BJ (cell line): ENCODE results near the gene DDX3X. TPM values are rescaled to one million over a fixed set of nuclear protein-coding genes. Genes with fewer than 3 reads are reported as not detected.
"Not testable (repeated sequence)": the region's sequence is repeated elsewhere in the genome, so short reads cannot be mapped to it uniquely, and the experiment has no call there.

ENCODE experiments used
- CTCF ChIA-PET: fragments of 350-600 bp; formaldehyde crosslinking; extraction: SDS; loops from one replicate; lab custom pipeline; 2021; ENCODE audit warnings: antibody characterized with exemption, inconsistent platforms; lab: Yijun Ruan, JAX
- POLR2A ChIA-PET: fragments of 300-600 bp; sonication (Branson Sonifier 250); formaldehyde crosslinking; extraction: SDS; loops from one replicate; lab custom pipeline; 2021; ENCODE audit warnings: antibody characterized with exemption; lab: Charles Lee
- DNase-seq: peaks from one replicate; pipeline ENCODE4 v3.0.0-alpha.2; 2011; ENCODE audit warnings: low read depth
- H3K27me3 ChIP-seq: 2 replicates; pipeline ENCODE4 v1.6.0; 2011; ENCODE audit warnings: low read length; ENCODE audit not compliant: control insufficient read depth, insufficient read depth
- H3K36me3 ChIP-seq: 2 replicates; pipeline ENCODE4 v1.5.1; 2011; ENCODE audit warnings: low read length; ENCODE audit not compliant: control insufficient read depth, insufficient read depth
- H3K4me3 ChIP-seq: 2 replicates; pipeline ENCODE4 v1.5.1; 2011; ENCODE audit warnings: low read depth, mild to moderate bottlenecking, control low read depth, low read length
- polyA minus RNA-seq: library from RNA; depleted of rRNA, polyadenylated mRNA; stranded (reverse); fragments of >200 nt; gene quantifications from 2 replicates; pipeline ENCODE4 v1.2.3, GENCODE V29; 2011; rRNA and poly(A)+ RNA removed
- polyA plus RNA-seq: library from polyadenylated mRNA; depleted of rRNA; stranded (reverse); fragments of >200 nt; gene quantifications from 2 replicates; pipeline ENCODE4 v1.2.3, GENCODE V29; 2011; rRNA removed
- TF ChIP-seq, protein P1 (sequence below): IDR thresholded peaks from 2 replicates; pipeline ENCODE4 v1.5.1; 2011; ENCODE audit warnings: low read depth, mild to moderate bottlenecking, control low read depth, inconsistent platforms, low read length, moderate library complexity; ENCODE audit not compliant: insufficient read depth

DDX3X gene
- polyA plus RNA-seq: 76.2 and 89.3 TPM in 2 replicates
- 55.7 and 68.3 TPM in 2 replicates for polyA minus RNA-seq

DNA sequence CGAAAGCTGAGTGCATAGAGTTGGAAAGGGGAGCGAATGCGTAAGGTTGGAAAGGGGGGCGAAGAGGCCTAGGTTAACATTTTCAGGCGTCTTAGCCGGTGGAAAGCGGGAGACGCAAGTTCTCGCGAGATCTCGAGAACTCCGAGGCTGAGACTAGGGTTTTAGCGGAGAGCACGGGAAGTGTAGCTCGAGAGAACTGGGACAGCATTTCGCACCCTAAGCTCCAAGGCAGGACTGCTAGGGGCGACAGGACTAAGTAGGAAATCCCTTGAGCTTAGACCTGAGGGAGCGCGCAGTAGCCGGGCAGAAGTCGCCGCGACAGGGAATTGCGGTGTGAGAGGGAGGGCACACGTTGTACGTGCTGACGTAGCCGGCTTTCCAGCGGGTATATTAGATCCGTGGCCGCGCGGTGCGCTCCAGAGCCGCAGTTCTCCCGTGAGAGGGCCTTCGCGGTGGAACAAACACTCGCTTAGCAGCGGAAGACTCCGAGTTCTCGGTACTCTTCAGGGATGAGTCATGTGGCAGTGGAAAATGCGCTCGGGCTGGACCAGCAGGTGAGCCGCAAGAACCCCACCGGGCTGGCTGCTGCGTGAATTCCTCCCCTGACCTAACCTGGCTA, at the start of gene DDX3X:
Gene DDX3X (plus strand): TSS at position 419 of the 619 bp plus-strand sequence. CDS start 91 bp downstream, at position 510.
- TF ChIP-seq, protein P1, sequence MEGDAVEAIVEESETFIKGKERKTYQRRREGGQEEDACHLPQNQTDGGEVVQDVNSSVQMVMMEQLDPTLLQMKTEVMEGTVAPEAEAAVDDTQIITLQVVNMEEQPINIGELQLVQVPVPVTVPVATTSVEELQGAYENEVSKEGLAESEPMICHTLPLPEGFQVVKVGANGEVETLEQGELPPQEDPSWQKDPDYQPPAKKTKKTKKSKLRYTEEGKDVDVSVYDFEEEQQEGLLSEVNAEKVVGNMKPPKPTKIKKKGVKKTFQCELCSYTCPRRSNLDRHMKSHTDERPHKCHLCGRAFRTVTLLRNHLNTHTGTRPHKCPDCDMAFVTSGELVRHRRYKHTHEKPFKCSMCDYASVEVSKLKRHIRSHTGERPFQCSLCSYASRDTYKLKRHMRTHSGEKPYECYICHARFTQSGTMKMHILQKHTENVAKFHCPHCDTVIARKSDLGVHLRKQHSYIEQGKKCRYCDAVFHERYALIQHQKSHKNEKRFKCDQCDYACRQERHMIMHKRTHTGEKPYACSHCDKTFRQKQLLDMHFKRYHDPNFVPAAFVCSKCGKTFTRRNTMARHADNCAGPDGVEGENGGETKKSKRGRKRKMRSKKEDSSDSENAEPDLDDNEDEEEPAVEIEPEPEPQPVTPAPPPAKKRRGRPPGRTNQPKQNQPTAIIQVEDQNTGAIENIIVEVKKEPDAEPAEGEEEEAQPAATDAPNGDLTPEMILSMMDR: peak; percentile 18
- DNase-seq: peak; percentile 32
- Histone ChIP-seq H3K36me3 (no peaks in the 10 kb centered on the region), H3K4me3 (peak within 1 kb of the TSS; percentile 91), H3K27me3 (no peaks in the 10 kb centered on the region)
- ChIA-PET CTCF (interaction anchor here (0.6 kb wide), 1 partner anchor 175 kb away, joined by 3 read pairs; no protein-coding TSS in a partner anchor), POLR2A (interaction anchor here (0.6 to 0.7 kb wide), 2 partner anchors 17 to 1377 kb away, joined by 6 to 7 read pairs; no protein-coding TSS in a partner anchor)

DNA sequence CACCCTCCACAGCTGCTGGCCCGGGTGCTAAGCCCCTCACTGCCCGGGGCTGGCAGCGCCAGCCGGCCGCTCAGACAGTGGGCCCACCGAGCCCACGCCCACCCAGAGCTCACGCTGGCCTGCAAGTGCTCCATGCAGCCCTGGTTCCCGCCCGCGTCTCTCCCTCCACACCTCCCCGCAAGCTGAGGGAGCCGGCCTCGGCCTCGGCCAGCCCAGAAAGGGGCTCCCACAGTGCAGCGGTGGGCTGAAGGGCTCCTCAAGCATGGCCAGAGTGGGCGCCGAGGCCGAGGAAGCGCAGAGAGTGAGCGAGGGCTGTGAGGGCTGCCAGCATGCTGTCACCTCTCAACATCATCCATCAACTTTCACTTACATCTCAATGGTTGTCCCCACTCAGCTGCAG, 48.0 kb upstream of the DDX3X start:
- DNase-seq, CTCF ChIA-PET, POLR2A ChIA-PET, H3K36me3 ChIP-seq, H3K4me3 ChIP-seq, H3K27me3 ChIP-seq: not testable (repeated sequence)

DNA sequence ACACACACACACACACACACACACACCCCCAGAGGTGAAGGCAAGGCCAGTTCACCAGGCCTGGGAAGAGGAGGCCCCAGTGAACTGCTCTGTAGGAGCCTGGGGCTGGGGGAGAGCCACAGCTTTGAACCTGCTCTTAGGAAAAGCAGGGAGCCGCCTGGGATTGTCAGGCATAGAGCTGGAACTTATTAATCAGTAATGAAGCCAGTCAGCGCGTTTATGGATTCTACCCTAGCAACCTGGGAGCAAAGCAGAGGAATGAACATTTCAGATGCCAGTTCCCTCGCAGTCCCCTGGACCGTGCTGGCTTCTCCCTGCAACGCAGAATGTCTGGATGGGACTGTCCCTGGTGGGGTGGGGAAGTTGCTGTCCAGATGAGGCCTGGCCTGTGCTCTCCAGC, 45.3 kb upstream of the DDX3X start:
- POLR2A ChIA-PET: no interaction called here
- no peak overlapping the region for H3K4me3 ChIP-seq
- TF ChIP-seq, protein P1: no peak

DNA sequence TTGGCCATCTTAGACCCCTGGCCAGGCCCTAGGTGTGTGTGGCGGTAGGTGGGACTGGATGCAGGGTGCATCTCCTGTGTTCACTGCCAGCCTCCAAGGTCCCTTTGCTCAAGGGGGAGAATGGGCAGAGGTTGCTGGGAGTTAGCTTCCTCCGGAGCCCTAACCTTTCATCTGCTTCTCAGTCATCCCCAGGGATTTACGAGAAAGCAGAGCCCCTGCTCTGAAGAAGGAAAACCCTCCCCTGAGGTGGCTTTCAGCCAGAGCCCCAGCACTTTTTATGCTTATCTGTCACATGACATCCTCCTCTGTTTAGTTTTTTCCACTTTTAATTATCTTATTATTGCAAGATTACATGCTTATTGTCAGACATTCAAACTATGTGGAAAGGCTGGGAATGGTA, 44.9 kb upstream of the DDX3X start:
- ChIA-PET POLR2A (no interaction called here), CTCF (no interaction called here)
- no peak for DNase-seq
- no peak overlapping the region for H3K4me3 ChIP-seq
- no peaks in the 10 kb centered on the region for H3K27me3 ChIP-seq
- H3K36me3 ChIP-seq: no peaks in the 10 kb centered on the region
- TF ChIP-seq, protein P1: no peak

More for the DNA sequence above, 45.3 kb upstream of the DDX3X start:
- H3K36me3 ChIP-seq: no peaks in the 10 kb centered on the region
- CTCF ChIA-PET: no interaction called here
- DNase-seq: no peak
- no peaks in the 10 kb centered on the region for H3K27me3 ChIP-seq

DNA sequence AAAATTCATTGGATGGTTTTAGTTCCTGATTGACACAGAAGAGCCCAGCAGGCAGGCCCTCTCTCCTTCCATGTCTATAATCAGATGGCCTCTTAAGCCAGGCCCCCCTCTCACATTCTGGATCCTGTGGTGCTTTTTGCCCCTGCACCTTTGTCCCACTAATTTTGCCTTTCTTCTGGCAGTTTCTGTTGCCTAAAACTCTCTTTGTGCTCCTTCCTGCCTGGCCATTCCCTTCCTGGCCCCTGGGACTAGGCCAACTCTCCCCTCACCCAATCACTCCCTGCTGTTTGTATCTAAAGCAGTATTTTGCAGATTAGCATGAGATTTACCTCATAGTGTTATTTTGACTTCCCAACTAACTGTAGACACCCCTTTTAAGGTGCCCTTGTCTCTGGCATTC, 42.7 kb upstream of the DDX3X start:
- CTCF ChIA-PET: no interaction called here
- TF ChIP-seq, protein P1: no peak
- POLR2A ChIA-PET: no interaction called here
- Histone ChIP-seq H3K27me3 (no peaks in the 10 kb centered on the region), H3K4me3 (no peak overlapping the region), H3K36me3 (no peaks in the 10 kb centered on the region)
- no peak for DNase-seq
